ENCODE measurements around the gene NKAIN2. TPM values are rescaled to one million over a fixed set of nuclear protein-coding genes. Genes with fewer than 3 reads are reported as not detected.
"Not testable (repeated sequence)": the region's sequence is repeated elsewhere in the genome, so short reads cannot be mapped to it uniquely, and the experiment has no call there.

The NKAIN2 gene
- total RNA-seq, 2 experiments from 2014 or later: not detected

GRCh38 chr6:124234801-124235200, 431.1 kb downstream of the NKAIN2 start:
- no peak overlapping the region for H3K4me3 Mint-ChIP-seq
- H3K27me3 Mint-ChIP-seq: no peaks in the 10 kb centered on the region
- no peak for DNase-seq
- no peak overlapping the region for H3K27ac Mint-ChIP-seq
- no peaks in the 10 kb centered on the region for H3K36me3 Mint-ChIP-seq
- H3K4me1 Mint-ChIP-seq: no peaks in the 10 kb centered on the region
- H3K9me3 Mint-ChIP-seq: peaks cover 6% of the 10 kb centered on the region

- Mint-ChIP-seq H3K27me3 (no peaks in the 10 kb centered on the region), H3K36me3 (no peaks in the 10 kb centered on the region), H3K9me3 (peaks cover 9% of the 10 kb centered on the region), H3K27ac (no peak overlapping the region), H3K4me3 (no peak overlapping the region), H3K4me1 (no peaks in the 10 kb centered on the region)
- no peak for DNase-seq
These were observed 434.2 kb downstream of the NKAIN2 start for GRCh38 chr6:124237911-124238310.

GRCh38 chr6:124238408-124238807, 434.7 kb downstream of the NKAIN2 start:
- not testable (repeated sequence) for DNase-seq, H3K4me1 Mint-ChIP-seq, H3K27ac Mint-ChIP-seq, H3K27me3 Mint-ChIP-seq, H3K36me3 Mint-ChIP-seq, H3K4me3 Mint-ChIP-seq
- peaks cover 11% of the 10 kb centered on the region for H3K9me3 Mint-ChIP-seq

DNA sequence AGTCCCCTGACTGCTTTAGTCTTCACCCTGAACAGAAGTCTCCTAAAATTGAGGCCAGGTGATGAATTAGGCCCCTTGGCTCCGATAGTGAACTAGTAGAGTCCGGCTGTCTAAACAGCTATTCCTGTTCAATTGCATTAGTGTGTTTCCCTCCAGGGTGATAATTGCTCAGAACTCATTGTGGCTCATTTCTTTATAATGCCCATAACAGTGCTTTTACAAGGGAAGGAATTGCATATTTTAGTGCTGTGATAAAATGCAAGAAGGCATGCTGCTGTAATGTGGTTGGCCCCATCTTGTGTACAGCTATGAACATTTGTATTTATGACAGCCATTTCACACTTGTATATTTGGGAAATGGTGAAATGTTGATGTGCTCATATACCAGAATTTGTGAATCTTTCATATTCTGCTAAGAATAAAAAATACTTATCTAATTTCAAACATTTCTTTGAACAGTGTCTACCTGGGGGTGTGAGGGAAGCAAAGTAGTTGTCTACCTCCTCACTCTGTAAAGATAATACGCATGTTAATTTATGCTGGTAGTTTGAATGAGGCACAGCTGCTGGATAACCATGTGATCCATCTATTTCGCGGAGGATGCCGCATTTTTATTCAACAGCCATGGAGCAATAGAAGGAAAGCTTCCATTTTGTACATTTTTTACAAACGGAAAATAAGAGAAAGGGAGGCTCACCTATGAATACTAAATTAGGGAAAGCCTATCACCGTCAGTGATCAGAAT, 451.4 kb downstream of the NKAIN2 start:
- Mint-ChIP-seq H3K9me3 (peaks cover 3% of the 10 kb centered on the region), H3K27me3 (no peaks in the 10 kb centered on the region), H3K27ac (no peak overlapping the region), H3K4me3 (no peak overlapping the region), H3K4me1 (no peaks in the 10 kb centered on the region), H3K36me3 (no peaks in the 10 kb centered on the region)
- DNase-seq: no peak

- Mint-ChIP-seq H3K4me1 (no peaks in the 10 kb centered on the region), H3K4me3 (no peak overlapping the region), H3K9me3 (peaks cover 3% of the 10 kb centered on the region), H3K36me3 (no peaks in the 10 kb centered on the region), H3K27me3 (no peaks in the 10 kb centered on the region), H3K27ac (no peak overlapping the region)
- DNase-seq: no peak
These were observed 456.7 kb downstream of the NKAIN2 start for GRCh38 chr6:124260337-124260736.

- Mint-ChIP-seq H3K4me3 (no peak overlapping the region), H3K36me3 (no peaks in the 10 kb centered on the region), H3K9me3 (peaks cover 7% of the 10 kb centered on the region), H3K27me3 (no peaks in the 10 kb centered on the region), H3K27ac (no peak overlapping the region), H3K4me1 (no peaks in the 10 kb centered on the region)
- no peak for DNase-seq
These were observed 466.1 kb downstream of the NKAIN2 start for GRCh38 chr6:124269733-124270132.

DNA sequence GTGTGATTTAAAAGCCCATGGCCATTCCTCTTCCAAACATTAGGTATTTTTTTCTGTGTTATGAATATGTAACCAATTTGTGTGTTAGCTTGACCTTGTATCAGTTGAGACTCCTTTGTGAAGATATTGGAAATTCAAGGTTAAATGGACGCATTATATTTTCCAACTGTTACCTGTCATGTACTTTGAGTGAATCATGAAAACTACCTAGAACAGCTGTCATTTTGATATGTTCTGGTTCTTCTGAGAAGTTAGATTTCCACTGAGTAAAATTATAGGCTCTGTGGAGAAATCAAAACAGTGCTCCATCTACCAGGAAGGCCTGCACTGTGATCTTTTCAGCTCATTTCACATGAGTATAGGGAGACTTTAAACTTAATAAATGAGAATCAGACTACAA, 470.0 kb downstream of the NKAIN2 start:
- no peak for DNase-seq
- H3K9me3 Mint-ChIP-seq: peaks cover 7% of the 10 kb centered on the region
- no peaks in the 10 kb centered on the region for H3K27me3 Mint-ChIP-seq
- no peaks in the 10 kb centered on the region for H3K4me1 Mint-ChIP-seq
- H3K36me3 Mint-ChIP-seq: no peaks in the 10 kb centered on the region
- H3K4me3 Mint-ChIP-seq: no peak overlapping the region
- no peak overlapping the region for H3K27ac Mint-ChIP-seq

DNA sequence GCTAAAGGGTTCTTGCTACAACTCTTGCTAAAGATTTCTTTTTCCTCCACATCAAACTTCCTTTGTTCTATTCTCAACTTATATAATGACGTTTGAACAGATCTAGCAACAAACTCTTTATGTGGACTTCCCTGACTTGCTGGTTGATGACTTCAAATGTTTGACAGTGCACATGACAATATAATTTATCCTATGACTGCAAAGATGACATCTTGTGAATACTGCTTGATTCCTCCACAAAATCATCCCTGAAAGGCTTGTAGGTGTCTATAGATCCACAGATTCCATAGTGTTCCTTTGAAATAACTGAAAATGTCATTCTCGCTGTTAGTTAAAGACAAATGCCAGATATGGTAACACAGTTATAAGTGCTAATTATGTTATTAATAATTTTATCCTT, 478.9 kb downstream of the NKAIN2 start:
- H3K4me3 Mint-ChIP-seq: no peak overlapping the region
- no peaks in the 10 kb centered on the region for H3K36me3 Mint-ChIP-seq
- no peak for DNase-seq
- H3K27ac Mint-ChIP-seq: no peak overlapping the region
- no peaks in the 10 kb centered on the region for H3K27me3 Mint-ChIP-seq
- H3K4me1 Mint-ChIP-seq: no peaks in the 10 kb centered on the region
- H3K9me3 Mint-ChIP-seq: no peaks in the 10 kb centered on the region

GRCh38 chr6:124283486-124283885, 479.8 kb downstream of the NKAIN2 start:
- no peaks in the 10 kb centered on the region for H3K4me1 Mint-ChIP-seq
- DNase-seq: no peak
- no peaks in the 10 kb centered on the region for H3K9me3 Mint-ChIP-seq
- no peak overlapping the region for H3K27ac Mint-ChIP-seq
- H3K4me3 Mint-ChIP-seq: no peak overlapping the region
- H3K27me3 Mint-ChIP-seq: no peaks in the 10 kb centered on the region
- H3K36me3 Mint-ChIP-seq: no peaks in the 10 kb centered on the region

GRCh38 chr6:124285146-124285545, 481.5 kb downstream of the NKAIN2 start:
- H3K27me3 Mint-ChIP-seq: no peaks in the 10 kb centered on the region
- H3K4me1 Mint-ChIP-seq: no peaks in the 10 kb centered on the region
- H3K9me3 Mint-ChIP-seq: no peaks in the 10 kb centered on the region
- DNase-seq: no peak
- H3K36me3 Mint-ChIP-seq: no peaks in the 10 kb centered on the region
- H3K27ac Mint-ChIP-seq: no peak overlapping the region
- H3K4me3 Mint-ChIP-seq: no peak overlapping the region

- no peaks in the 10 kb centered on the region for H3K4me1 Mint-ChIP-seq
- no peaks in the 10 kb centered on the region for H3K27me3 Mint-ChIP-seq
- H3K9me3 Mint-ChIP-seq: no peaks in the 10 kb centered on the region
- no peak for DNase-seq
- H3K36me3 Mint-ChIP-seq: no peaks in the 10 kb centered on the region
- no peak overlapping the region for H3K27ac Mint-ChIP-seq
- H3K4me3 Mint-ChIP-seq: no peak overlapping the region
These were observed 491.0 kb downstream of the NKAIN2 start for GRCh38 chr6:124294574-124295200.

GRCh38 chr6:124297507-124297906, 493.8 kb downstream of the NKAIN2 start:
- Mint-ChIP-seq H3K4me3 (no peak overlapping the region), H3K9me3 (no peaks in the 10 kb centered on the region), H3K27ac (no peak overlapping the region), H3K27me3 (no peaks in the 10 kb centered on the region), H3K4me1 (no peaks in the 10 kb centered on the region), H3K36me3 (no peaks in the 10 kb centered on the region)
- DNase-seq: no peak

- H3K9me3 Mint-ChIP-seq: no peaks in the 10 kb centered on the region
- no peak for DNase-seq
- no peak overlapping the region for H3K4me3 Mint-ChIP-seq
- H3K4me1 Mint-ChIP-seq: no peaks in the 10 kb centered on the region
- H3K27me3 Mint-ChIP-seq: no peaks in the 10 kb centered on the region
- no peaks in the 10 kb centered on the region for H3K36me3 Mint-ChIP-seq
- H3K27ac Mint-ChIP-seq: no peak overlapping the region
These were observed 495.1 kb downstream of the NKAIN2 start for GRCh38 chr6:124298730-124299129.

DNA sequence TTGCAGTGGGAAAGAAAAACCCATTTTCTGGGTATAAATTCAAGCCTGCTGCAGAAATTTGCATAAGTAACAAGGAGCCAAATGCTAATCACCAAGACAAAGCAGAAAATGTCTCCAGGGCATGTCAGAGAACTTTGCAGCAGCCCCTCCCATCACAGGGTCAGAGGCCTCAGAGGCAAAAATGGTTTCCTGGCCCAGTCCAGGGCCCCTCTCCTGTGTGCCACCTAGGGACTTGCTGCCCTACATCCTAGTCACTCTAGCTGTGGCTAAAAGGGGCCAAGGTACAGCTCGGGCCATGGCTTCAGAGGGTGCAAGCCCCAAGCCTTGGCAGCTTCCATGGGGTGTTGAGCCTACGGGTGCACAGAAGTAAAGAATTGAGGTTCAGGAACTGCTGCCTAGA, 497.2 kb downstream of the NKAIN2 start:
- not testable (repeated sequence) for H3K27me3 Mint-ChIP-seq, H3K4me1 Mint-ChIP-seq, H3K9me3 Mint-ChIP-seq, H3K36me3 Mint-ChIP-seq, DNase-seq, H3K4me3 Mint-ChIP-seq, H3K27ac Mint-ChIP-seq

GRCh38 chr6:124303971-124304370, 500.3 kb downstream of the NKAIN2 start:
- no peak for DNase-seq
- H3K27me3 Mint-ChIP-seq: no peaks in the 10 kb centered on the region
- no peak overlapping the region for H3K27ac Mint-ChIP-seq
- H3K36me3 Mint-ChIP-seq: no peaks in the 10 kb centered on the region
- H3K4me1 Mint-ChIP-seq: no peaks in the 10 kb centered on the region
- H3K4me3 Mint-ChIP-seq: no peak overlapping the region
- H3K9me3 Mint-ChIP-seq: no peaks in the 10 kb centered on the region

DNA sequence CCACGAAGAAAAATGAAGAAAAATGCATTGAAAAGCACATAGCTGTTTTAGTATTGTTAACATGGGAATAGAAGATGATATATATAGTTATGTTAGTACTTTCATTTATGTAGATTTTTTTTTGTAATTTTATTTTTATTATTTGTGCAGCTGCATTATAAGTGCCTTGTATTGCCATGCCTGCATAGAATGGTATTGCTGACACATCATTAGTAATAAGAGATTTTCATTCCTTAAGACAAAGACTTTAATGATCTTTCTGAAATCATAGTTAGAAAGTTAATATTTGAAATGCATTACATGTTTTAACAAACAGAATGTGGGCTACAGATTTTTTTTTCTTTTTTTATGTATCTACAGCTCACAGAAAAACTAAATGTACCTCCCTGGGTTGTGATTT, 506.5 kb downstream of the NKAIN2 start:
- no peak overlapping the region for H3K4me3 Mint-ChIP-seq
- no peak for DNase-seq
- no peaks in the 10 kb centered on the region for H3K4me1 Mint-ChIP-seq
- H3K27me3 Mint-ChIP-seq: no peaks in the 10 kb centered on the region
- peaks cover 3% of the 10 kb centered on the region for H3K9me3 Mint-ChIP-seq
- H3K27ac Mint-ChIP-seq: no peak overlapping the region
- H3K36me3 Mint-ChIP-seq: no peaks in the 10 kb centered on the region
